Activated naive CD4-positive, alpha-beta T cell treated with anti-CD3 and anti-CD28 coated beads, Interleukin-2, amount 50 U/mL, for 72 hours (primary cell): ENCODE results near the gene TMEM150A. TPM values are rescaled to one million over a fixed set of nuclear protein-coding genes. Genes with fewer than 3 reads are reported as not detected.
A peak's percentile ranks its signal among the peaks of the same experiment; 100 is the strongest.
"Not testable (repeated sequence)": the region's sequence is repeated elsewhere in the genome, so short reads cannot be mapped to it uniquely, and the experiment has no call there.

Experiments used
- ATAC-seq, 2 donors: fragments of 150-1000 bp; cut with Tn5 transposase; 2 replicates each; pipeline ENCODE4 v1.10.0; 2021; ENCODE audit warnings: mild to moderate bottlenecking in 2 of 2, moderate library complexity in 2 of 2
- DNase-seq, 2 donors: peaks; one replicate each; pipeline ENCODE4 v3.0.0; 2021 to 2022; ENCODE audit warnings: low spot score in 2 of 2
- H3K27ac Mint-ChIP-seq, 2 donors: one replicate each; pipeline ENCODE4 v1.8.0; 2022; ENCODE audit warnings: mild to moderate bottlenecking in 2 of 2, mixed read lengths in 2 of 2
- H3K36me3 Mint-ChIP-seq, 2 donors: one replicate each; pipeline ENCODE4 v1.8.0; 2022; ENCODE audit warnings: mixed read lengths in 2 of 2
- H3K9me3 Mint-ChIP-seq, 2 donors: one replicate each; pipeline ENCODE4 v1.8.0; 2022; ENCODE audit warnings: mixed read lengths in 2 of 2
- total RNA-seq, 2 donors: library from RNA; stranded (reverse); gene quantifications; one replicate each; pipeline ENCODE4 v1.2.3, GENCODE V29; 2022

TMEM150A gene
- total RNA-seq, 2 donors from 2014 or later: 0.91 to 3.1 TPM

DNA sequence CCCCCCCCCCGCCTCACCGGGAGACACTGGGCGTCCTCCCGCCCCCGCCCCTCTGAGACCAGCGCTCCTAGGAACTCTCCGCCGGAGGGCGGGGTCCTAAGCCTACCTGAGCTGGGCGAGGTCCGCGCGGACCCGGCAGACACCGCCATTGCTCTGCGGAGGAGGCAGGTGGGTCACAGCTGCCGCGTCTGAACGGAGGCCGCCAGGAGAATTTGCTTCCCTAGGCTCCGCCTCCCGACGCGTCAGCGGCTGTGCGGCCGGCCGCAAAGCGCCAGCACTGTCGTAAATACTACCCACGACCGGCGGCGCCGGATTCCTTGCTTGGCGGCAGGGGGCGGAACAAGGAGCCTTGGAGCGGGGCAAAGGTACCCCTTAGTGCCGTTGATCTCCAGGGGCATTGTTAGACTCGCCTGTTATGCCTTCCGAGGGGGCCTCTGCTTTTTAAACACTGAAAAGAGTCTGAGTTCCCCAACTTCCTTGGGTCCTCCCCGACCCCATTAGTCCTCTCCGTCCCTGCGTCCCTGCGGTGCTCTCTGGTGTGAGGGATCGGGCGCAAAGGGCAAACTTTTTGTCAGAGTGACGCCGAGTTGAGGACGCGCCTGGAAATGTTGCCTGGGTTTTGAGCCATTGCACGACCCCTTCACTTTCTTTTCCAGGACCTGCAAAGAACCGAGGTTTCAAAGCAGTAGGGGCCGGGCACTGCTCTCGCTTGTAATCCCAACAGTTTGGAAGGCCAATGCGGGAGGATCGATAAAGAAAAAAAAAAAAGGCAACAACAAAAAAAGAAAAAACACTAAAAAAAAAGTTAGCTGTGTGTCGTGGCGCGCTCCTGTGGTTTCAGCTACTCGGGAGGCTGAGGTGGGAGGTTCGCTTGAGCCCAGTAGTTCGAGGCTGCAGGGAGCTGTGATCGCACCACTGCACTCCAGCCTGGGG, 41.0 kb downstream of the TMEM150A start, which contains the start of gene GGCX:
TSS of gene GGCX (minus strand) at position 214 of the 933 bp plus-strand sequence. CDS start at position 149, 65 bp downstream.
- H3K36me3 Mint-ChIP-seq: peaks cover 5 to 6% of the 10 kb centered on the region in 2 donors
- peak; percentile 88 to 91 for DNase-seq
- peak; percentile 94 to 97 for ATAC-seq
- peak within 1 kb of the TSS; percentile 96 for H3K27ac Mint-ChIP-seq
- H3K9me3 Mint-ChIP-seq: no peaks in the 10 kb centered on the region

DNA sequence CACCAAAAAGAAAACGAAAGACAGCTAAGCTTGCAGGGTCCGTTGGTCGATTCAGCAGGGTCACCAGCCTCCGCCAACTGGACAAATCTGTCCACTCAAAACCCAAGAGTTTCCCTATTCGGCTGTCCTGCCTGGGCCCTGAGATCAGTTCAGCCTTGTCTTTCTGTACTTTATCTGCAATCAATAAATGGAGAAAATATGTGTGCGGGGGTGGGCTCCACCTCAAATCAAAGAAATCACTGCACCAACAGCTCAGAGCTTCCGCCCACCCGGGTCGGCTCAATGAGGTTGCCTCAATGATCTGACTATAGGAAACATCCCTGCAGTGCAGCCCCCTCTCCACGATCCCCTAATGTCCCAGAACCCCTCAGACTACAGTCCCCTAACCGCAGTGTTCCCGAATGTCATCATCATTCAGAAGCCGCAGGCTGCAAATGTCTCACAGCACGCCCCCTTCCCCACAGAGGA, 41.7 kb downstream of the TMEM150A start:
- DNase-seq: no peak
- peaks cover 5 to 6% of the 10 kb centered on the region in 2 donors for H3K36me3 Mint-ChIP-seq

DNA sequence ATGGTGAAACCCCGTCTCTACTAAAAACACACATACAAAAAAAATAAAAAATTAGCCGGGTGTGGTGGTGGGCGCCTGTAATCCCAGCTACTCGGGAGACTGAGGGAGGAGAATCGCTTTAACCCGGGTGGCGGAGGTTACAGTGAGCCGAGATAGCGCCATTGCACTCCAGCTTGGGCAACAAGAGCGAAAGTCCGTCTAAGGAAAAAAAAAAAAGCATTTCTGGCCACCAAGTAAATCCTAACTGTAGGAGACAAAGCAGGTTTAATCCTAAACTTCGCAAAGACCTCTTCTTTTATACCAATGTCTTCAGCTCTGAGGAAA, 42.1 kb downstream of the TMEM150A start:
- peak overlapping the region; percentile 89 to 96 for H3K27ac Mint-ChIP-seq
- ATAC-seq, H3K9me3 Mint-ChIP-seq, H3K36me3 Mint-ChIP-seq, DNase-seq: not testable (repeated sequence)

More for the DNA sequence above, 41.7 kb downstream of the TMEM150A start:
- peak in 1 of 2 donors; percentile 61 for ATAC-seq
- H3K27ac Mint-ChIP-seq: peak overlapping the region; percentile 89 to 96
- H3K9me3 Mint-ChIP-seq: no peaks in the 10 kb centered on the region

DNA sequence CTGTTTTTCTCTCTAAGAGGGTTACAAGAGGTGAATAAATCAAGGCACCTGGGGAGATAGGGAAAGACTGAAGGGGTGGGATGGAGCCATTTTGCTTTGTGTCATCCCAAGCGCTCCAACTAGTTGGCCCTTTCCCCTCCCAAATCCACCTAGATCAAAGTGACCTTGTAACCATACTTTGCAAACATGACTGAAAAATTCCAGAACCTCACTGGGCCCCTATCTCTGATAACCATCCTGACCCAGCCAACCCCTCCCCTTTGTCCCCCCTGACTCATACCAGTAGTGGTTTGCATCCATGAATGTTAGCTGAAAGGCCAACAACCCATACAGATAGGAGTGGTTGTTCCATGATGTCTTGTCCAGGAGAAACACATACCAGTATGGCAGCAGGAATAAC, 44.3 kb downstream of the TMEM150A start:
- Mint-ChIP-seq H3K9me3 (no peaks in the 10 kb centered on the region), H3K36me3 (peaks cover 5 to 6% of the 10 kb centered on the region in 2 donors), H3K27ac (peak overlapping the region; percentile 40 to 63)
- DNase-seq (no peak), ATAC-seq (no peak)

DNA sequence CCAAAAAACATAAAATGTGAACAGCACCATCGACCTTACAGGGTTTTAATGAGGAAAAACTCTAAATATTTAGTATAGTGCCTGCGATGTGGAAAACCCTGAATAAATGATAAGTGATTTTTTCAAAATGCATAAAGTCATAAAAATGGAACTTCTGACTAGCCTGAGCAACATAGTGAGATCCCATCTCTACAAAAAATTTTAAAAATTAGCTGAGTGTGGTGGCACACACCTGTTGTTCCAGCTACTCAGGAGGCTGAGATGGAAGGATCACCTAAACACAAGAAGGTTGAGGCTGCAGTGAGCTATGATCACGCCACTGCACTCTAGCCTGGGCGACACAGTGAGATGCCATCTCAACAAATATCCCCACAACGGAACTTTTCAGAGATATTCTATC, 45.4 kb downstream of the TMEM150A start:
- H3K27ac Mint-ChIP-seq: no peak overlapping the region
- no peaks in the 10 kb centered on the region for H3K9me3 Mint-ChIP-seq
- peaks cover 5 to 6% of the 10 kb centered on the region in 2 donors for H3K36me3 Mint-ChIP-seq
- ATAC-seq (no peak), DNase-seq (no peak)

DNA sequence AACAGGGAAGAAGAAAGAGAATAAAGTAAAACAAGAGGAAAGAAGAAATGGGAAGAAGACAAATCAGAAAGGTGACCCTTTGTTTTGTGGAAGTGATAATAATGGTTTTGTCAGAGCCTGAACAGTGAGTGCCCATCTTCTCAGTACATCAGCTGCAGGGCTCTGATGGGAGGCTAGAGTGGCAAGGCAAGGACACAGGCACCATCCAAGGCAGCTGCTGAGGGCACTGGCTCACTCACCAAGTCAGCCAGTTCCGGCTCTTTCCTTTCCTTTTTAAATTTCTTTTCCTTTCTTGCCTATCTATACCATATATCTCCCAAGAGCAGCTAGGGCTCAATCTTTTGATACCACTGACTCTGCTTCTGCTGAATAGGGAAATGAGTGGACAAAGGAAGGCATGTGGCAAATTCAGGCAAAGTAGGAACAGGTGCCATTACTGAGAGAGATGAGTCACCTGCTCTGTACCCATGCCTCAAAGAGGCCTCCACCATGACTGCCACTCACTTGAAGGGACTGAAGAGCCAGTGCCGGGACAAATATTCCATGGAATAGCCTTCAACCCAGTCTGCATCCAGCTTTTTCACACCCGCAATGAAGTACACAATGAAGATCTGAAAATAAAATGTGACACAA, 47.4 kb downstream of the TMEM150A start:
- Mint-ChIP-seq H3K27ac (no peak overlapping the region), H3K36me3 (peaks cover 0 to 6% of the 10 kb centered on the region in 2 donors), H3K9me3 (no peaks in the 10 kb centered on the region)
- ATAC-seq (peak in 1 of 2 donors; percentile 53), DNase-seq (no peak)

DNA sequence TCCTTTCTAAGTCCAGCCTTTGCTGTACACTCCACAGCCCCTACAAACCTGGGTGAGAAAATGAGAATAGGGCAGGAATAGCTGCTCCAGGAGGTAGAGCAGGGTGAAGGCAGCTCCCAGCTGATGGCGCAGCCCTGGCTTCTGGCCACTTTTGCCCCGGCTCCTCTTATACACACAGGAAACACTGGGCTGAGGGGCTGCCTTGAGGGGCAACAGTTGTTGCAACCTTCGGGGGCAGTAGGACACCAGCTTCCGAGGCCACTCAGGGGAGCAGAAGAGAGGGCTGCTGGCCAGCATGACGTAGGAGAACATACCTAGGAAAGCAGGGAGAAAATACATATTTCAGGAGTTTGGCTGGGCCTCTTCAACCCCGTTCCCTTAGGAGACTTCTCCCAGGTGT, 49.3 kb downstream of the TMEM150A start:
- no peak overlapping the region for H3K27ac Mint-ChIP-seq
- DNase-seq: no peak
- ATAC-seq: peak in 1 of 2 donors; percentile 1
- peaks cover 0 to 4% of the 10 kb centered on the region in 2 donors for H3K36me3 Mint-ChIP-seq
- no peaks in the 10 kb centered on the region for H3K9me3 Mint-ChIP-seq

DNA sequence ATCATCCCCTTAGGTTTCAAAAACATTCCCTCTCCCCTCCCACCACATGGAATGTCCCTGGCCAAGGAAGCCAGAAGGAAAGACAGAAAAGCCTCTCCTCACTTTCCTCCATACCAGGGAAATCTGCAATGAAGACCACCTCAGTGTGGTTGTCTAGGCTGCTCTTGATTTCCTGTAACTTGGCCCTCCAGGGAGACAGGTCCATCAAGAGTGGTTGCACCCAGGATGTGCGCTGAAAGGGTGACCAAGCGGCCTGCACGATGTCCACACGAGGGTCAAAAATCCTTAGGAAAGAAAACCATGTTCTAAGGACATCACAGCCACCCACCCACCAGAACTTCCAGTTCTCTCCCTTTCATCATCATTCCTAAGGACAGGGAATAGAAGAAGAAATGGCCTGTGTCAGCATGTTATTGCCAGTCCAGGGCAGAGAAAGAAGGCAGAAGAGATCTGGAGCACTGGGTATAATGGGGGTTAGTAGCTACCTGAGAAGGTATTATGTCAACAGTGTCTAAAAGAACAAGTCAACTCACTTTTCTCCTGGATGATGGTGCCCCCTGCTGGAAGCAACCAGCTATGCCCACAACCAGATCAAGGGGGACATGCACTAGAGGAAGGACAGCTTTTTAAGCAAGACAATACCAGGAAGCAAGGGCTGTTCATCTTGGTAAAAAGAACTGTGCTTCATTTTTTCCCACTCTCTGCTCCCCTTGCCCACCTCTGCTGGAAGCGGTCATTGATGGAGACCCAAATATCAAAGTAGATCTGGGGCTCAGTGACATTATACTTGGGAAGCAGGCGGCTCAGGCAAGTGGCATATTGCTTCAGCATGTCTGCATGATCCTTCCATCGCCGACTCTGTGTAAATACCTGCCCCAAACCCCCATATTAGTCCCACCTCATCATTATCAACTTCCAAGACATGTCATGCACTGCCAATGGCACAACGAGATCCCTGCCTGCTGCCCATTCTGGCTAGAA, 50.5 kb downstream of the TMEM150A start:
- ATAC-seq (peak; percentile 52 to 76), DNase-seq (peak; percentile 76 to 88)
- Mint-ChIP-seq H3K36me3 (no peaks in the 10 kb centered on the region), H3K9me3 (no peaks in the 10 kb centered on the region), H3K27ac (peak overlapping the region in 1 of 2 donors; percentile 18)

DNA sequence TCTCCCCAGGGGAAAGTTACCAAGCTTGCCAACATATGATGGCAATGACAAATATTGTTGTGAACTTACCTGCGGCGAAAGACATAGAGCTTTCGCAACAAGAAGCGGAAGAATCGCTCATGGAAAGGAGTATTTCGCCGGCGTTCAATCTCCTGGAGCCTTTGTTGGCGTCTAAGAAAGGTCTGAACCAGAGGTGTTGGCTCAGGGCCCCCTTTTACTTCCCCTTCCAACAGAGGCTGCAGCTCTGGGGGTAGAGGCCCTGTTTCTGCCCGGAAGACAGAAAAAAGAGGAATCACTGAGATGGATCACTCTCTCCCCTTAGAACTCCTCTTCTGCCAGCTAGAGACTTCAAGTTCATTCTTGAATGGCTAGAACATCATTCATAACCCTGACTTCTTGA, 52.0 kb downstream of the TMEM150A start:
- Mint-ChIP-seq H3K36me3 (no peaks in the 10 kb centered on the region), H3K9me3 (no peaks in the 10 kb centered on the region), H3K27ac (no peak overlapping the region)
- ATAC-seq (no peak), DNase-seq (no peak)

DNA sequence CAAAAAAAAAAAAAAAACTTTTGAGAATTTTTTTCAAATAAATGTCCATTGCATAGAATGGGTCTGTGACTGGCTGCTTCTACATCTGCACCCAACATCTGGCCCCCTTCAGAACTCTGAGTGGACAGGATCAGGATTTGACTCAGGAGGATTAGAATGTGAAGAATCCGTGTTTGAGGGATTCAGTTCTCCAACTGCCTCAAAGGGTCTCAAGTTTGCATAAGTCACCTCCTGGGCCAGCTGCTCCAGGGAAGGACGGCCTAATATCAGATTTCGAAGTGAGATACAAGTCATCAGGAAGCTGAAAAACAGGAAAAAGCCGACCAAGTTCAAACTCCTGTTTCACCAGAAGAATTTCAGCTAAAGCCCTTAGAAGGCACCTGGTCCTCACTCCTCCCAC, 52.7 kb downstream of the TMEM150A start:
- no peak for ATAC-seq
- H3K27ac Mint-ChIP-seq: no peak overlapping the region
- no peaks in the 10 kb centered on the region for H3K9me3 Mint-ChIP-seq
- no peak for DNase-seq
- no peaks in the 10 kb centered on the region for H3K36me3 Mint-ChIP-seq

DNA sequence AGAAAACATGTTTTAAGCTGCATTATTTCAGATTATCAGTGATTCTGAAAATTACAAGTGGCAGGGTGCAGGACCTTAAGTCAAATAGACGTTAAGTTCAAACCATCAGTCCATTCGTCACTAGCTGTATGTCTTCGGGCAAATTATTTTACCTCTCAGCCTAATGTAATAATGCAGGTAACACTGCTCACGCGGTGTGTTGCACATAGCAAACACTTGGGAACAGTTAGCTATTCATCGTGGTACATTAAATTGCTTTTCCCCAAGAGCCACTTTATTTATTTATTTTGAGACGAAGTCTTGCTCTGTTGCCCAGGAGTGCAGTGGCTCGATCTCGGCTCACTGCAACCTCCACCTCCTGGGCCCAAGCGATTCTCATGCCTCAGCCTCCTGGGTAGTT, 53.4 kb downstream of the TMEM150A start:
- no peak for DNase-seq
- ATAC-seq: no peak
- H3K9me3 Mint-ChIP-seq: no peaks in the 10 kb centered on the region
- no peak overlapping the region for H3K27ac Mint-ChIP-seq
- H3K36me3 Mint-ChIP-seq: peaks cover 5% of the 10 kb centered on the region in 2 donors

DNA sequence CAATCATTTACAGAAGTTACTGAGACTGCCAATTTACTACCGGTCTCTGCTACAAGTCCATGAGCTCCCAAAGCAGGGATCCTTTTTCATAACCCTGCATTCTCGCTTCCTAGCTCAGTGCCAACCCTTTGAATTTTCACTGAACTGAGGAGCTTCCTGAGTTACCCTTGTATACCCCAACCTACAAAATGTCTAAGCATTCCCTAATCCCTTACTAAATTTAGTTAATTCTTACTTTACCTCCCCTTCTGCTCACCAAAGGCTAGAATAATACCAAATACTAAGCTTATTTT, 53.9 kb downstream of the TMEM150A start:
- Mint-ChIP-seq H3K9me3 (no peaks in the 10 kb centered on the region), H3K27ac (no peak overlapping the region), H3K36me3 (peaks cover 9 to 10% of the 10 kb centered on the region in 2 donors)
- DNase-seq (no peak), ATAC-seq (no peak)

Other genes starting within 250 kb of the TMEM150A start
- gene RETSAT, start 248.2 kb downstream of the TMEM150A start, total RNA-seq: 10 to 100 TPM; 20.2 to 27.7 TPM
- 10 to 100 TPM; 11.9 to 30.1 TPM for gene ELMOD3, start 247.9 kb downstream of the TMEM150A start, total RNA-seq
- gene CAPG, start 192.3 kb downstream of the TMEM150A start, total RNA-seq: 10 to 100 TPM; 38.0 to 39.8 TPM
- 1 to 10 TPM in 1 of 2 donors, under 1 TPM in 1; 0.55 to 2.5 TPM for gene SH2D6, start 184.0 kb downstream of the TMEM150A start, total RNA-seq
- 100 to 1,000 TPM; 271 to 281 TPM for gene MAT2A, start 63.5 kb downstream of the TMEM150A start, total RNA-seq
- gene GGCX, start 41.2 kb downstream of the TMEM150A start, total RNA-seq: 10 to 100 TPM; 21.2 to 21.5 TPM
- 100 to 1,000 TPM; 119 to 135 TPM for gene VAMP8, start 25.1 kb downstream of the TMEM150A start, total RNA-seq
- 10 to 100 TPM; 50.6 to 68.0 TPM for gene VAMP5, start 18.3 kb downstream of the TMEM150A start, total RNA-seq
- gene RNF181, start 7.0 kb downstream of the TMEM150A start, total RNA-seq: 100 to 1,000 TPM; 128 to 163 TPM
- 10 to 100 TPM; 28.8 to 38.9 TPM for gene C2orf68, start 9.4 kb upstream of the TMEM150A start, total RNA-seq
- 100 to 1,000 TPM in 1 of 2 donors, 10 to 100 TPM in 1; 70.7 to 105 TPM for gene USP39, start 13.5 kb upstream of the TMEM150A start, total RNA-seq
- gene SFTPB, start 65.5 kb upstream of the TMEM150A start, total RNA-seq: not detected
- gene GNLY, start 91.7 kb upstream of the TMEM150A start, total RNA-seq: 10 to 100 TPM; 24.0 to 31.8 TPM
- gene ATOH8, start 151.3 kb upstream of the TMEM150A start, total RNA-seq: not detected